K562 (cell line): ENCODE data around the gene EGF. TPM values are rescaled to one million over a fixed set of nuclear protein-coding genes. Genes with fewer than 3 reads are reported as not detected.

Experiments used
- ATAC-seq: fragments of 200-7000 bp; cut with Tn5 transposase; 3 replicates; pipeline ENCODE4 v1.9.1; 2020; ENCODE audit warnings: moderate library complexity
- BruUV-seq: library from RNA; stranded (reverse); fragments of 400-500 nt; replicated peaks from 2 replicates; lab custom pipeline; 2021; lab: Mats Ljungman, UMichigan
- CTCF ChIA-PET: fragments of 300-600 bp; formaldehyde crosslinking; extraction: SDS; loops from one replicate; lab custom pipeline; 2021; ENCODE audit warnings: low intra/inter-chr PET ratio; lab: Yijun Ruan, JAX
- POLR2A ChIA-PET: fragments of 300-600, 350-650 bp; sonication (Branson Sonifier 250); formaldehyde crosslinking; extraction: SDS; loops from one replicate; lab custom pipeline; 2021; ENCODE audit warnings: antibody characterized with exemption, inconsistent platforms; lab: Yijun Ruan, JAX
- DNase-seq, 4 experiments: peaks; one replicate each; pipeline versions ENCODE4 v3.0.0 to v3.0.0-alpha.2; 2011 to 2018; ENCODE audit warnings: low spot score in 3 of 4, mixed read lengths in 3 of 4; ENCODE audit errors: extremely low read depth in 1 of 4
- FAIRE-seq: peaks from 2 replicates; lab custom pipeline; 2011; peaks lifted over from hg19 to GRCh38; lab: Jason Lieb, UNC
- H2AFZ ChIP-seq: 2 replicates; pipeline ENCODE4 v1.6.0; 2011; ENCODE audit warnings: low read depth, low read length, control low read depth, inconsistent platforms
- H3K27ac ChIP-seq: fragments of 200-600 bp; 3 replicates; pipeline ENCODE4 v1.8.0; 2011; ENCODE audit warnings: low read depth, mild to moderate bottlenecking, control low read depth, inconsistent platforms, low read length, moderate library complexity, mixed read lengths; ENCODE audit errors: extremely low read depth
- H3K27me3 ChIP-seq, 2 experiments: fragments of 300-600 bp in 1 of 2; 2 replicates in 1 of 2; 3 replicates in 1 of 2; pipeline versions ENCODE4 v1.6.0 to v1.8.0; 2011; ENCODE audit warnings: inconsistent platforms in 2 of 2, low read length in 2 of 2, mild to moderate bottlenecking in 1 of 2, mixed read lengths in 1 of 2, moderate library complexity in 1 of 2; ENCODE audit not compliant: control insufficient read depth in 2 of 2, insufficient read depth in 2 of 2
- H3K36me3 ChIP-seq: fragments of 300-600 bp; 3 replicates; pipeline ENCODE4 v1.8.0; 2011; ENCODE audit warnings: mild to moderate bottlenecking, low read length, inconsistent platforms; ENCODE audit not compliant: control insufficient read depth, insufficient read depth
- H3K4me1 ChIP-seq, 2 experiments: fragments of 200-600 bp in 1 of 2; replicated peaks in 1 of 2; 2 replicates in 1 of 2; 3 replicates in 1 of 2; pipeline versions ENCODE4 v1.5.1 to v1.8.0; 2011; ENCODE audit warnings: inconsistent platforms in 2 of 2, low read length in 2 of 2, mild to moderate bottlenecking in 1 of 2, mixed read lengths in 1 of 2, moderate library complexity in 1 of 2; ENCODE audit not compliant: control insufficient read depth in 2 of 2, insufficient read depth in 2 of 2
- H3K4me2 ChIP-seq: 2 replicates; pipeline ENCODE4 v1.6.1; 2011; ENCODE audit warnings: low read length, control low read depth, inconsistent platforms, mixed read lengths; ENCODE audit not compliant: insufficient read depth
- H3K4me3 ChIP-seq: fragments of 200-600 bp; sonication (generic), shearing (Covaris generic); 2 replicates; pipeline ENCODE4 v1.5.1; 2016; ENCODE audit warnings: control low read depth, inconsistent platforms
- H3K79me2 ChIP-seq: fragments of 200-600 bp; 3 replicates; pipeline ENCODE4 v1.8.0; 2011; ENCODE audit warnings: low read length, inconsistent platforms; ENCODE audit not compliant: control insufficient read depth, insufficient read depth
- H3K9ac ChIP-seq, 2 experiments: 2 replicates each; pipeline versions ENCODE4 v1.6.0 to v1.6.1; 2011; ENCODE audit warnings: low read depth in 2 of 2, low read length in 2 of 2, control low read depth in 1 of 2, inconsistent platforms in 1 of 2, mild to moderate bottlenecking in 1 of 2, mixed read lengths in 1 of 2; ENCODE audit not compliant: insufficient read depth in 1 of 2
- H3K9me1 ChIP-seq: one replicate; pipeline ENCODE4 v1.6.0; 2011; ENCODE audit warnings: inconsistent platforms, mild to moderate bottlenecking, low read length, moderate library complexity; ENCODE audit not compliant: control insufficient read depth, insufficient read depth
- H3K9me3 ChIP-seq: replicated peaks from 2 replicates; pipeline ENCODE4 v1.5.1; 2011; ENCODE audit warnings: low read depth, low read length, inconsistent platforms; ENCODE audit not compliant: control insufficient read depth, insufficient read depth
- H4K20me1 ChIP-seq: replicated peaks from 2 replicates; pipeline ENCODE4 v1.6.1; 2011; ENCODE audit warnings: low read length, inconsistent platforms, mixed read lengths; ENCODE audit not compliant: control insufficient read depth, insufficient read depth
- PBX2 ChIP-seq, 2 experiments: IDR thresholded peaks in 1 of 2; conservative IDR thresholded peaks in 1 of 2; 2 replicates each; pipeline ENCODE4 v1.6.1; 2016; ENCODE audit warnings: low read depth in 2 of 2, mild to moderate bottlenecking in 1 of 2, missing compliant biosample characterization in 1 of 2, missing genetic modification characterization in 1 of 2, moderate library complexity in 1 of 2
- RBM22 ChIP-seq: fragments of 200-400 bp; formaldehyde crosslinking; IDR thresholded peaks from 2 replicates; pipeline ENCODE4 v1.6.1; 2018; ENCODE audit warnings: low read length, low read depth; ENCODE audit not compliant: poor library complexity, severe bottlenecking
- STAT5A ChIP-seq: IDR thresholded peaks from 2 replicates; pipeline ENCODE4 v1.6.1; 2012; ENCODE audit warnings: low read length, inconsistent platforms, borderline replicate concordance
- TCFL5 ChIP-seq: fragments of 250-450 bp; sonication (Bioruptor Pico); conservative IDR thresholded peaks from 2 replicates; pipeline ENCODE4 v1.6.1; 2021; ENCODE audit warnings: mild to moderate bottlenecking, moderate library complexity, matching md5 sums
- TGIF2 ChIP-seq: sonication (generic); formaldehyde crosslinking; IDR thresholded peaks from 2 replicates; pipeline ENCODE4 v1.8.1; 2022; ENCODE audit warnings: mild to moderate bottlenecking, missing genetic modification reagents, moderate library complexity
- U2AF1 ChIP-seq: fragments of 200-400 bp; formaldehyde crosslinking; optimal IDR thresholded peaks from 2 replicates; pipeline ENCODE3; 2017; ENCODE audit warnings: mild to moderate bottlenecking, low read depth, low read length, moderate library complexity
- ZNF830 ChIP-seq: fragments of 250-450 bp; sonication (Bioruptor Pico); IDR thresholded peaks from 2 replicates; pipeline ENCODE4 v1.5.0; 2021; ENCODE audit warnings: mild to moderate bottlenecking
- WGBS: fragments of 100-300 bp; shearing (Covaris generic); methylation state at CpG from one replicate; pipeline ENCODE4 v1.1.6; 2016; ENCODE audit warnings: low coverage, mixed read lengths; ENCODE audit not compliant: insufficient coverage; ENCODE audit errors: missing lambda C conversion rate; 5-methylcytosine and 5-hydroxymethylcytosine counted together
- in situ Hi-C: fragments of 300-500 bp; cut with MboI; formaldehyde crosslinking; loops from 4 replicates; pipeline ENCODE4 v1.15.0; 2018; ENCODE audit warnings: inconsistent platforms, mixed read lengths
- intact Hi-C: fragments of 100-400 bp; cut with micrococcal nuclease; formaldehyde crosslinking; loops from 2 replicates; pipeline ENCODE4 v1.14.2; 2022
- polyA plus RNA-seq, 8 experiments: library from polyadenylated mRNA; depleted of rRNA in 4 of 8; stranded (reverse) in 5 of 8; unstranded in 3 of 8; fragments of >200 nt; fragmentation: Nextera tagmentation in 2 of 8; fragmentation: Illumina TruSeq in 1 of 8; extraction: Ambion mirVana in 2 of 8; extraction: Trizol in 1 of 8; gene quantifications; 2 replicates each; pipeline versions ENCODE4 v1.2.1 to v1.2.3, GENCODE V29; 2011 to 2014; ENCODE audit warnings: inconsistent platforms in 1 of 8, missing spikeins in 1 of 8
- total RNA-seq, 7 experiments: library from RNA; depleted of rRNA in 6 of 7; stranded (reverse); fragments of >200 nt in 6 of 7; fragmentation: Illumina TruSeq in 2 of 7; extraction: Trizol in 2 of 7; gene quantifications; 2 replicates each; pipeline versions ENCODE4 v1.2.1 to v1.2.3, GENCODE V29; 2011 to 2021; ENCODE audit warnings: low replicate concordance in 1 of 7

Gene EGF
- total and polyA plus RNA-seq, 9 of the 15 experiments (the other 6 are each of a cell fraction or from before 2014, with no cell fraction given): 0.32 to 3.1 (median 1.3) TPM

DNA sequence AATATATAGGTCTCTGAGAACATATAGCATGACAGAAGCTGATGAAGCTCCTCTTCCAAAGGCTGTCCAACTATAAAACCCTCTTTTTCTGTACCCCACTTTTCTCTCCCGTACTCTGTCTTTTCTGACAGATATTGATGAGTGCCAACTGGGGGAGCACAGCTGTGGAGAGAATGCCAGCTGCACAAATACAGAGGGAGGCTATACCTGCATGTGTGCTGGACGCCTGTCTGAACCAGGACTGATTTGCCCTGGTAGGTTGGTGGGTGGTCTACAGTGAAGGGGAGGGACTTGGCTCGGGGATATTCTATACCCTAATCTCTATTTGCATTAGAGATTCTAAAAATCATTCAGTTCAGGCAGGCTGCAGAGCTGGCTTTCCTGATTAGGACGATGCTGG, 80.4 kb downstream of the EGF start:
- intact Hi-C loops: loop anchor here (10.0 kb wide), 1 partner anchor 1642 kb away; no protein-coding TSS in a partner anchor
- H3K9ac ChIP-seq: no peak overlapping the region
- ATAC-seq (no peak), FAIRE-seq (no peak), DNase-seq (no peak)
- peaks cover 0 to 5% of the 10 kb centered on the region in 2 experiments; a peak in 3 of 5 replicates for H3K27me3 ChIP-seq
- ChIA-PET POLR2A (no interaction called here), CTCF (interaction anchor here (0.6 kb wide), 1 partner anchor 167 kb away, joined by 3 read pairs; no protein-coding TSS in a partner anchor)
- no peaks in the 10 kb centered on the region; a peak in 2 of 5 replicates for H3K4me1 ChIP-seq
- 0% methylated on average over 4 of the region's 4 CpGs for WGBS
- no peak overlapping the region for H2AFZ ChIP-seq
- no peaks in the 10 kb centered on the region for H4K20me1 ChIP-seq
- H3K4me3 ChIP-seq: no peak overlapping the region
- TF ChIP-seq STAT5A (no peak), TGIF2 (CRISPR knock-in tag) (no peak), U2AF1 (no peak), TCFL5 (CRISPR knock-in tag) (no peak), RBM22 (no peak), ZNF830 (CRISPR knock-in tag) (no peak)
- H3K36me3 ChIP-seq: no peaks in the 10 kb centered on the region
- in situ Hi-C loops: no loop called here
- no peaks in the 10 kb centered on the region for H3K9me1 ChIP-seq
- BruUV-seq: no TSS peak
- H3K9me3 ChIP-seq: no peaks in the 10 kb centered on the region
- no peak overlapping the region for H3K4me2 ChIP-seq
- H3K27ac ChIP-seq: no peak overlapping the region
- no peaks in the 10 kb centered on the region for H3K79me2 ChIP-seq

DNA sequence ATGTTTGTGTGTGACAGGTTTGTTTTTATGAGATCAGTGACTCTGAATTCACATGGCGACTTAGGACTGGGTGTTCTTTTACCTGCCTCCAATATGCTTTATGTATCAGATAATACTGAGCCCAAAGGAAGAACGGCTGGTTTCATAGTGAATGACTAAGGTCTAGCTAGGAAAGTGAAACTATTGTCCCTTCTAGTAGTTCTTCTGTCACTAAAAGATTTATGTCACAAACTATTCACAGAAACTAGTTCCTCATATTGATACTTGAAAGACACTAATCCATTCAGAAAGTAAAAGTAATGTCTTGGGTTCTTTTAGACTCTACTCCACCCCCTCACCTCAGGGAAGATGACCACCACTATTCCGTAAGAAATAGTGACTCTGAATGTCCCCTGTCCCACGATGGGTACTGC, 81.7 kb downstream of the EGF start:
- Histone ChIP-seq H3K4me1 (no peaks in the 10 kb centered on the region; a peak in 3 of 5 replicates), H3K9me3 (no peaks in the 10 kb centered on the region), H3K36me3 (no peaks in the 10 kb centered on the region), H3K79me2 (no peaks in the 10 kb centered on the region), H3K4me3 (no peak overlapping the region), H3K4me2 (no peak overlapping the region; the same call in 1 of the 2 replicates), H3K9me1 (no peaks in the 10 kb centered on the region), H3K9ac (no peak overlapping the region), H4K20me1 (no peaks in the 10 kb centered on the region), H3K27ac (no peak overlapping the region), H3K27me3 (no peaks in the 10 kb centered on the region), H2AFZ (no peak overlapping the region)
- no peak for FAIRE-seq
- intact Hi-C loops (loop anchor here (10.0 kb wide), 1 partner anchor 1640 kb away; no protein-coding TSS in a partner anchor), in situ Hi-C loops (no loop called here)
- 6% methylated on average over 4 of the region's 4 CpGs for WGBS
- no peak for ATAC-seq
- DNase-seq: no peak
- ChIA-PET POLR2A (no interaction called here), CTCF (no interaction called here)
- no TSS peak for BruUV-seq
- no peak for TF ChIP-seq PBX2 (CRISPR knock-in tag; IDR thresholded peaks at IDR 0.05; ENCODE audit: low read depth)
- peak; percentile 87 for TF ChIP-seq PBX2 (tag; conservative IDR thresholded peaks at IDR 0.05; ENCODE audit: low read depth)
